OCI-M2 (cell line): ENCODE measurements around the gene RREB1.

Experiments
- DNase-seq: peaks from one replicate; lab custom pipeline; 2025; ENCODE audit not compliant: unreplicated experiment; lab: John Stamatoyannopoulos, UW

The RREB1 gene

GRCh38 chr6:7282097-7282906, 174.5 kb downstream of the RREB1 start:
- no peak for DNase-seq

DNA sequence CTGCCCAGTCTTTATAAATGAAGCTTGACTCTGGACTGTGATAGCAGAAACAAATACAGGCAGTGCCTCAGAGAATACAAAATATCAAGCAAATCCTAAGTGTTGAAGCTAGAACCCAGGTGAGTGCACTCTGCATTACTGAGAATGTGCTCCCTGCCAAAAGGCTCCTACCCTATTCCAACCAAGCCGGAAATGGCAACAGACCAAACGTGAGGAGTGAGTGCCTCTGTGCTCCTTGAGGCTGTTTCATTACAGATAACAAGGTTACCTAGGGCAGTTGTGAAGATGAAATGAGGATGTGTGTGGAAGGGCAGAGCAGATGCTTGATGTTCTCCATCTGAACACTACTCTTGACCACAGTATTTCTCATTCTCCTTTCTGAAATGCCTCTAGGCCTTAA, 175.9 kb downstream of the RREB1 start:
- DNase-seq = no peak

DNA sequence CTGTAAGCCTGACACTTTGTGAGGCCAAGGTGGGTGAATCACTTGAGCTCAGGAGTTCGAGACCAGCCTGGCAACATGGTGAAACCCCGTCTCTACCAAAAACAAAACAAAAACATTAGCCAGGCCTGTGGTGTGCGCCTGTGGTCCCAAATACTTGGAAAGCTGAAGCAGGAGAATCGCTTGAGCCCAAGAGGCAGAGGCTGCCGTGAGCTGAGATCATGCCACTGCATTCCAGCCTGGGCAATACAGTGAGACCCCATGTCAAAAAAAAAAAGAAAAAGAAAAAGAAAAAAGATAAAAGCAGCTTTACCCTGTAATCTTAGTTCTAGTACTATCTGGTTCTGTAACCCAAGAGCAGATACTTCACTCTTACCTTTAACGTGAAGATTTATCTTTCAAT, 177.7 kb downstream of the RREB1 start:
- no peak for DNase-seq

- no peak for DNase-seq
Observed at GRCh38 chr6:7290079-7290478, 182.3 kb downstream of the RREB1 start.

- no peak for DNase-seq
Observed at GRCh38 chr6:7292596-7293255, 185.0 kb downstream of the RREB1 start.

GRCh38 chr6:7295916-7296315, 188.2 kb downstream of the RREB1 start:
- no peak for DNase-seq

DNA sequence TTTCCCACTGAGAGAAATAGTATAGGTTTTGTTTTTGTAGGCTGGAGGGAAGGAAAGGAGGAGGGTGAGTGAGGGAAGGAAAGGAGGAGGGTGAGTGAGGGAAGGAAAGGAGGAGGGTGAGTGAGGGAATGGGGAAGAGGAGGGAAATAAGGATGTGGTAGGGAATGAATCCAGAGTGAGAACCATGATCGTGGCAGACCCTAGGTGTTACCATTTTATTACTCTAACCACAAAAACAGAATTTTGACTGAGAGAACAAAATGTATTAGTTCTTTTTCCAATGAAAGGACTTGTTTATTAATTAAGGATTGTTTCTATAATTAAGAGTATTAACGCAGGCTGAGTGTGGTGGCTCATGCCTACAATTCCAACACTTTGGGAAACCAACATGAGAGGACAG, 188.8 kb downstream of the RREB1 start:
- no peak for DNase-seq

DNA sequence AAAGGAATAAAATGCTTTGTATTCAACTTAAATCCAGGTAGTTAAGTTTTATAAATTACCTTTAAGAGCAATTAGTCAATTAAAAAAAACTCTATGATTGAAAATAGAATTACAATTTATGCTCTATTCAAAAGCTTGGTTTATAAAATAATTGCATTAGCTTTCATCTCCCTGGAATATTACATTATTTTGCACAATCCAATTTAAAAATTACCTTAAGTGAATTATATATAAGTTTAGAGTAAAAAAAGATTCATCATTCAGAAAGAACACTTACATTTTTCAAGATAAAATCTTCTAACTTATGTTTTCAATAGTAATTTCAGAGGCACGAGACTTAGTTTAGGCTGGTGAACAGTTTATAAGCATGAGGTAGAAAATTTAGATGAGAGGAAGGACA, 190.4 kb downstream of the RREB1 start:
- DNase-seq = no peak

DNA sequence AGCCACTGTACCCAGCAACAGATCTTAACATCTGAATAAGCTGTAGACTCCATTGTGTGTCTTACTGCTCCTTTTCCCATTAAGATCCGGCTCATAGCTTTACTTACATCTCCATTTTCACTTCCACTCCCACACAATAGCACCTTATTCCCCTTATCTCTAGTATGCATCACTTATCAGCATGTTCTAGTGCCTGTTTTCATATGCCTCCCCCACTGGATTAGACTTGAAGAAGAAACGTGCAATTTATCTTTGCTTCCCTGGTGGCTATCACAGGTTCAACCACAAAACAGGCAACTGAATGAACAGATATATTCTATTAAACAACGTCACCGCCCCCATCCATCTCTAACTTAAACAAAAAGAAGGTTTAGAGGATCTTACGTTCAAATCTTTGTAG, 193.2 kb downstream of the RREB1 start:
- DNase-seq = no peak
